Calu3 (cell line): ENCODE measurements around the gene LGALS12. TPM values are rescaled to one million over a fixed set of nuclear protein-coding genes. Genes with fewer than 3 reads are reported as not detected.

ENCODE experiments used
- BruUV-seq: library from RNA; stranded (reverse); fragments of 400-500 nt; replicated peaks from 2 replicates; lab custom pipeline; 2021; lab: Mats Ljungman, UMichigan
- CTCF ChIA-PET: fragments of 300-600 bp; sonication (Branson Sonifier 250); formaldehyde crosslinking; loops from one replicate; lab custom pipeline; 2022; ENCODE audit warnings: antibody characterized with exemption; lab: Charles Lee
- DNase-seq: peaks from one replicate; pipeline ENCODE4 v3.0.0; 2022
- H3K27ac Mint-ChIP-seq: one replicate; pipeline ENCODE4 v1.8.0; 2022; ENCODE audit warnings: mixed read lengths; ENCODE audit not compliant: unreplicated experiment
- H3K27me3 Mint-ChIP-seq: one replicate; pipeline ENCODE4 v1.8.0; 2022; ENCODE audit warnings: mixed read lengths; ENCODE audit not compliant: unreplicated experiment
- H3K36me3 Mint-ChIP-seq: one replicate; pipeline ENCODE4 v1.8.0; 2022; ENCODE audit warnings: mild to moderate bottlenecking, moderate library complexity, mixed read lengths; ENCODE audit not compliant: insufficient read depth, unreplicated experiment
- H3K4me1 Mint-ChIP-seq: one replicate; pipeline ENCODE4 v1.8.0; 2022; ENCODE audit warnings: mild to moderate bottlenecking, low read depth, mixed read lengths; ENCODE audit not compliant: unreplicated experiment
- H3K4me3 Mint-ChIP-seq: one replicate; pipeline ENCODE4 v1.8.0; 2022; ENCODE audit warnings: mild to moderate bottlenecking, low read depth, moderate library complexity, mixed read lengths; ENCODE audit not compliant: unreplicated experiment
- H3K9me3 Mint-ChIP-seq: one replicate; pipeline ENCODE4 v1.8.0; 2022; ENCODE audit warnings: low read depth, mixed read lengths; ENCODE audit not compliant: unreplicated experiment
- CTCF ChIP-seq: fragments of 200-600 bp; IDR thresholded peaks from one replicate; pipeline ENCODE4 v1.8.0; 2022; ENCODE audit warnings: antibody characterized with exemption; ENCODE audit not compliant: unreplicated experiment
- intact Hi-C: fragments of 100-400 bp; cut with micrococcal nuclease; formaldehyde crosslinking; loops from one replicate; pipeline ENCODE4 v1.10.0; 2022; ENCODE audit not compliant: unreplicated experiment
- total RNA-seq: library from RNA; stranded (reverse); gene quantifications from 2 replicates; pipeline ENCODE4 v1.2.3, GENCODE V29; 2022

Gene LGALS12
- total RNA-seq, 1 experiment from 2014 or later = not detected

- no peaks in the 10 kb centered on the region for H3K27me3 Mint-ChIP-seq
- peak overlapping the region; percentile 70 for H3K27ac Mint-ChIP-seq
- CTCF ChIA-PET = interaction anchor here (0.6 to 2.3 kb wide), 7 partner anchors 9 to 612 kb away, joined by 3 to 8 read pairs (median 4); partner anchors contain the start of genes PLAAT4 and SLC22A9
- H3K9me3 Mint-ChIP-seq = no peaks in the 10 kb centered on the region
- H3K4me3 Mint-ChIP-seq = peak overlapping the region; percentile 2
- peaks cover 55% of the 10 kb centered on the region for H3K4me1 Mint-ChIP-seq
- peaks cover 44% of the 10 kb centered on the region for H3K36me3 Mint-ChIP-seq
- TF ChIP-seq CTCF = no peak
- peak; percentile 77 for DNase-seq
- no TSS peak for BruUV-seq
- intact Hi-C loops = loop anchor here (1.0 to 5.0 kb wide), 3 partner anchors 16 to 47 kb away; partner anchors contain the start of gene PLAAT3
These were observed 59.0 kb downstream of the LGALS12 start for GRCh38 chr11:63564784-63565350.

Other genes with a start within 250 kb of the LGALS12 start
- not detected in 2 replicates for gene SLC22A9, start 136.3 kb upstream of the LGALS12 start, total RNA-seq
- gene PLAAT5, start 14.9 kb upstream of the LGALS12 start, total RNA-seq = 0.42 and 0.57 TPM in 2 replicates
- 157 and 269 TPM in 2 replicates for gene PLAAT4, start 30.7 kb downstream of the LGALS12 start, total RNA-seq
- 7.3 and 9.5 TPM in 2 replicates for gene PLAAT2, start 57.3 kb downstream of the LGALS12 start, total RNA-seq
- gene PLAAT3, start 108.3 kb downstream of the LGALS12 start, total RNA-seq = 261 and 297 TPM in 2 replicates
- gene ATL3, start 165.3 kb downstream of the LGALS12 start, total RNA-seq = 43.6 and 52.2 TPM in 2 replicates
- gene RTN3, start 175.4 kb downstream of the LGALS12 start, total RNA-seq = 133 and 146 TPM in 2 replicates